ENCODE measurements around the gene GLB1L. TPM values are rescaled to one million over a fixed set of nuclear protein-coding genes. Genes with fewer than 3 reads are reported as not detected.

GLB1L gene
- total and polyA plus RNA-seq, 8 donors = 9.9 to 17.9 (median 16.1) TPM

- peaks cover 23 to 59% of the 10 kb centered on the region in 2 donors for H3K4me1 ChIP-seq
- H3K36me3 ChIP-seq = peaks cover 0 to 50% of the 10 kb centered on the region in 2 donors
- intact Hi-C loops (cut with DNase I) = no loop called here
- TF ChIP-seq CTCF (IDR thresholded peaks at IDR 0.05) = no peak
- peak overlapping the region; percentile 95 for H3K27ac ChIP-seq
- H3K4me3 ChIP-seq = peak overlapping the region; percentile 79 to 92
- H3K9me3 ChIP-seq = no peaks in the 10 kb centered on the region
- no peaks in the 10 kb centered on the region for H3K27me3 ChIP-seq
- ATAC-seq (peak; percentile 2), DNase-seq (no peak)
Measured at GRCh38 chr2:219228911-219229304, 16.3 kb downstream of the GLB1L start.

GRCh38 chr2:219228041-219228910 is 17.0 kb downstream of the GLB1L start:
- DNase-seq (no peak), ATAC-seq (no peak)
- TF ChIP-seq CTCF (IDR thresholded peaks at IDR 0.05) = no peak
- H3K4me3 ChIP-seq = peak overlapping the region; percentile 79 to 92
- peaks cover 0 to 50% of the 10 kb centered on the region in 2 donors for H3K36me3 ChIP-seq
- intact Hi-C loops (cut with DNase I) = no loop called here
- H3K9me3 ChIP-seq = no peaks in the 10 kb centered on the region
- peaks cover 23 to 59% of the 10 kb centered on the region in 2 donors for H3K4me1 ChIP-seq
- H3K27me3 ChIP-seq = no peaks in the 10 kb centered on the region
- peak overlapping the region; percentile 95 for H3K27ac ChIP-seq

GRCh38 chr2:219225350-219225749 is 19.9 kb downstream of the GLB1L start:
- no peak for TF ChIP-seq CTCF (IDR thresholded peaks at IDR 0.05)
- peaks cover 0 to 67% of the 10 kb centered on the region in 2 donors for H3K36me3 ChIP-seq
- peak in 1 of 4 donors; percentile 45 for DNase-seq
- H3K27ac ChIP-seq = peak overlapping the region in 1 of 2 donors; percentile 57
- H3K27me3 ChIP-seq = no peaks in the 10 kb centered on the region
- no peak overlapping the region for H3K4me3 ChIP-seq
- intact Hi-C loops (cut with DNase I) = no loop called here
- peaks cover 16 to 47% of the 10 kb centered on the region in 2 donors for H3K4me1 ChIP-seq
- H3K9me3 ChIP-seq = no peaks in the 10 kb centered on the region
- ATAC-seq = no peak

- intact Hi-C loops (cut with DNase I) = no loop called here
- H3K36me3 ChIP-seq = peaks cover 0 to 77% of the 10 kb centered on the region in 2 donors
- DNase-seq = no peak
Measured at GRCh38 chr2:219223831-219224610, 21.2 kb downstream of the GLB1L start.

More at GRCh38 chr2:219223831-219224610, 21.2 kb downstream of the GLB1L start:
- Histone ChIP-seq H3K4me3 (no peak overlapping the region), H3K27me3 (no peaks in the 10 kb centered on the region), H3K27ac (no peak overlapping the region), H3K4me1 (peaks cover 22 to 51% of the 10 kb centered on the region in 2 donors), H3K9me3 (no peaks in the 10 kb centered on the region)
- no peak for TF ChIP-seq CTCF (IDR thresholded peaks at IDR 0.05)
- no peak for ATAC-seq
